T-cell (primary cell): Measurements from ENCODE around the gene SPTAN1. TPM values are rescaled to one million over a fixed set of nuclear protein-coding genes. Genes with fewer than 3 reads are reported as not detected.
"Not testable (repeated sequence)": the region's sequence is repeated elsewhere in the genome, so short reads cannot be mapped to it uniquely, and the experiment has no call there.

Experiments
- ATAC-seq, 4 experiments: fragments of 200-7000 bp in 3 of 4; fragments of 150-1000 bp in 1 of 4; cut with Tn5 transposase; replicated peaks in 1 of 4; 1 replicate in 3 of 4; 2 replicates in 1 of 4; pipeline ENCODE4 v1.10.0; 2021; ENCODE audit warnings: moderate library complexity in 3 of 4, mild to moderate bottlenecking in 2 of 4, moderate number of reproducible peaks in 1 of 4
- CTCF ChIA-PET, 2 donors: fragments of 300-600 bp; sonication (Branson Sonifier 250); formaldehyde crosslinking; loops; one replicate each; lab custom pipeline; 2022; ENCODE audit warnings: antibody characterized with exemption in 2 of 2; lab: Charles Lee
- POLR2A ChIA-PET, 2 donors: fragments of 300-600 bp; sonication (Branson Sonifier 250); formaldehyde crosslinking; loops; one replicate each; lab custom pipeline; 2022; ENCODE audit warnings: antibody characterized with exemption in 2 of 2; lab: Charles Lee
- DNase-seq, 35 experiments: peaks; one replicate each; pipeline versions ENCODE4 v3.0.0 to v3.0.0-alpha.2; 2013 to 2023
- H3K27ac ChIP-seq: one replicate; pipeline ENCODE4 v1.5.1; 2013; ENCODE audit warnings: low read length
- H3K27me3 ChIP-seq, 2 experiments: replicated peaks in 1 of 2; 1 replicate in 1 of 2; 2 replicates in 1 of 2; pipeline versions ENCODE4 v1.6.1 to v1.7.0; 2013; ENCODE audit warnings: low read length in 1 of 2, mixed read lengths in 1 of 2; ENCODE audit not compliant: control insufficient read depth in 2 of 2, insufficient read depth in 2 of 2; ENCODE audit errors: extremely low read depth in 1 of 2
- H3K36me3 ChIP-seq, 2 donors: 1 replicate in 1 of 2; 2 replicates in 1 of 2; pipeline versions ENCODE4 v1.6.1 to v1.7.0; 2013; ENCODE audit warnings: low read length in 1 of 2; ENCODE audit not compliant: control insufficient read depth in 2 of 2, insufficient read depth in 1 of 2; ENCODE audit errors: extremely low read depth in 1 of 2
- H3K4me1 ChIP-seq, 2 experiments: 1 replicate in 1 of 2; 2 replicates in 1 of 2; pipeline versions ENCODE4 v1.6.1 to v1.7.0; 2013; ENCODE audit warnings: low read length in 2 of 2, mixed read lengths in 1 of 2; ENCODE audit not compliant: insufficient read depth in 2 of 2, control insufficient read depth in 1 of 2; ENCODE audit errors: extremely low read depth in 1 of 2
- H3K4me3 ChIP-seq, 2 donors: 1 replicate in 1 of 2; 2 replicates in 1 of 2; pipeline versions ENCODE4 v1.5.1 to v1.7.0; 2013; ENCODE audit warnings: mild to moderate bottlenecking in 2 of 2, low read length in 1 of 2, moderate library complexity in 1 of 2; ENCODE audit not compliant: control insufficient read depth in 1 of 2; ENCODE audit errors: extremely low read depth in 1 of 2
- H3K9me3 ChIP-seq: 2 replicates; pipeline ENCODE4 v1.7.0; 2013
- H3K27ac Mint-ChIP-seq, 2 donors: one replicate each; pipeline ENCODE4 v1.8.0; 2020 to 2021; ENCODE audit warnings: mild to moderate bottlenecking in 2 of 2, mixed read lengths in 2 of 2
- H3K27me3 Mint-ChIP-seq, 2 donors: one replicate each; pipeline ENCODE4 v1.8.0; 2021 to 2022; ENCODE audit warnings: mixed read lengths in 2 of 2
- H3K36me3 Mint-ChIP-seq: one replicate; pipeline ENCODE4 v1.8.0; 2021; ENCODE audit warnings: mixed read lengths
- H3K4me1 Mint-ChIP-seq, 3 donors: one replicate each; pipeline ENCODE4 v1.8.0; 2020 to 2022; ENCODE audit warnings: mixed read lengths in 3 of 3, mild to moderate bottlenecking in 1 of 3
- H3K4me3 Mint-ChIP-seq, 3 donors: one replicate each; pipeline ENCODE4 v1.8.0; 2020 to 2022; ENCODE audit warnings: mild to moderate bottlenecking in 3 of 3, mixed read lengths in 3 of 3, moderate library complexity in 3 of 3
- H3K9me3 Mint-ChIP-seq, 3 donors: one replicate each; pipeline ENCODE4 v1.8.0; 2020 to 2022; ENCODE audit warnings: mixed read lengths in 3 of 3
- WGBS: methylation state at CpG from one replicate; pipeline ENCODE4 v1.1.5; 2013; ENCODE audit warnings: missing lambda C conversion rate; ENCODE audit not compliant: insufficient coverage; 5-methylcytosine and 5-hydroxymethylcytosine counted together
- total RNA-seq, 35 experiments: library from RNA in 6 of 35; stranded (reverse) in 6 of 35; fragments of 120-200 nt in 1 of 35; gene quantifications; one replicate each; pipeline versions ENCODE4 v1.2.1 to v1.2.4 and lab custom pipeline; 2013 to 2026

The SPTAN1 gene
- total RNA-seq, 5 donors from 2014 or later (not counting 1 experiment from before 2014, with no cell fraction given) = 446 to 594 (median 461) TPM

DNA sequence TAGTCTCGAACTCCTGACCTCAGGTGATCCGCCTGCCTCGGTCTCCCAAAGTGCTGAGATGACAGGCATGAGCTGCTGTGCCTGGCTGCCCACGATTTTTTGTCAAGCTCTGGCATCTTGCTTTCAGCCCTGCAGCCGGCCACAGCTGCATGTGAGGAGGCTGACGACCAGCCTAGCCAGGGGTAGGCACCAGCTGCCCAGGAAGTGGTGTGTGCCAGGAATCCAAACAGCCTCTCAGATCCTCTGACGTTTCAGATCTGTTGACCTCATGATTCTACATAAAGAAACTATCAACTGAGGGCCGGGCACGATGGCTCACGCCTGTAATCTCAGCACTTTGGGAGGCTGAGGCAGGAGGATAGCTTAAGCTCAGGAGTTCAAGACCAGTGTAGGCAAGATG is 85.3 kb downstream of the SPTAN1 start:
- Mint-ChIP-seq H3K9me3 (no peaks in the 10 kb centered on the region), H3K4me3 (no peak overlapping the region), H3K36me3 (peaks cover 4% of the 10 kb centered on the region), H3K27ac (no peak overlapping the region), H3K4me1 (no peaks in the 10 kb centered on the region), H3K27me3 (no peaks in the 10 kb centered on the region)
- WGBS = 80% methylated on average over 6 of the region's 10 CpGs
- peaks cover 3 to 17% of the 10 kb centered on the region in 2 donors for H3K36me3 ChIP-seq
- H3K27me3 ChIP-seq = no peaks in the 10 kb centered on the region
- H3K4me3 ChIP-seq = no peak overlapping the region
- H3K4me1 ChIP-seq = no peaks in the 10 kb centered on the region
- ATAC-seq (no peak), DNase-seq (no peak)
- no peak overlapping the region for H3K27ac ChIP-seq
- H3K9me3 ChIP-seq = no peaks in the 10 kb centered on the region
- ChIA-PET CTCF (no interaction called here), POLR2A (interaction anchor here in 1 of 2 donors (0.6 kb wide), 1 partner anchor 26 kb away, joined by 4 read pairs; no protein-coding TSS in a partner anchor)

GRCh38 chr9:128638580-128638979 is 86.2 kb downstream of the SPTAN1 start:
- CTCF ChIA-PET = interaction anchor here (0.7 kb wide), 2 partner anchors 65 to 1423 kb away, joined by 3 read pairs; no protein-coding TSS in a partner anchor
- Histone ChIP-seq H3K9me3 (no peaks in the 10 kb centered on the region), H3K27me3 (no peaks in the 10 kb centered on the region), H3K36me3 (peaks cover 3 to 8% of the 10 kb centered on the region in 2 donors), H3K4me3 (no peak overlapping the region), H3K27ac (no peak overlapping the region), H3K4me1 (no peaks in the 10 kb centered on the region)
- H3K27ac Mint-ChIP-seq = no peak overlapping the region
- H3K4me1 Mint-ChIP-seq = no peaks in the 10 kb centered on the region
- H3K27me3 Mint-ChIP-seq = no peaks in the 10 kb centered on the region
- no peaks in the 10 kb centered on the region for H3K36me3 Mint-ChIP-seq
- H3K4me3 Mint-ChIP-seq = no peak overlapping the region
- no peak for DNase-seq
- no CpG with 5 or more reads among the region's 4 CpGs for WGBS
- no peaks in the 10 kb centered on the region for H3K9me3 Mint-ChIP-seq
- POLR2A ChIA-PET = interaction anchor here in 1 of 2 donors (0.6 kb wide), 1 partner anchor 288 kb away, joined by 5 read pairs; no protein-coding TSS in a partner anchor
- no peak for ATAC-seq

GRCh38 chr9:128640603-128641002 is 88.2 kb downstream of the SPTAN1 start:
- ChIA-PET POLR2A (no interaction called here), CTCF (no interaction called here)
- H3K4me1 Mint-ChIP-seq = no peaks in the 10 kb centered on the region
- no peak overlapping the region for H3K4me3 ChIP-seq
- H3K36me3 Mint-ChIP-seq = no peaks in the 10 kb centered on the region
- H3K27me3 ChIP-seq = no peaks in the 10 kb centered on the region
- no peaks in the 10 kb centered on the region for H3K9me3 Mint-ChIP-seq
- H3K27me3 Mint-ChIP-seq = no peaks in the 10 kb centered on the region
- ATAC-seq (no peak), DNase-seq (no peak)
- H3K4me1 ChIP-seq = no peaks in the 10 kb centered on the region
- peaks cover 0 to 3% of the 10 kb centered on the region in 2 donors for H3K36me3 ChIP-seq
- H3K9me3 ChIP-seq = no peaks in the 10 kb centered on the region
- no peak overlapping the region for H3K27ac ChIP-seq
- 97% methylated on average over 16 of the region's 18 CpGs for WGBS
- H3K27ac Mint-ChIP-seq = no peak overlapping the region
- no peak overlapping the region for H3K4me3 Mint-ChIP-seq

- no peak for DNase-seq
- Histone ChIP-seq H3K27me3 (no peaks in the 10 kb centered on the region), H3K9me3 (no peaks in the 10 kb centered on the region), H3K27ac (no peak overlapping the region), H3K4me3 (no peak overlapping the region), H3K4me1 (no peaks in the 10 kb centered on the region), H3K36me3 (peaks cover 0 to 3% of the 10 kb centered on the region in 2 donors)
- ChIA-PET POLR2A (no interaction called here), CTCF (no interaction called here)
- H3K27me3 Mint-ChIP-seq = no peaks in the 10 kb centered on the region
- H3K9me3 Mint-ChIP-seq = no peaks in the 10 kb centered on the region
- no peak overlapping the region for H3K27ac Mint-ChIP-seq
- no peak overlapping the region for H3K4me3 Mint-ChIP-seq
- no peaks in the 10 kb centered on the region for H3K36me3 Mint-ChIP-seq
- WGBS = 93% methylated on average over 6 of the region's 12 CpGs
- no peak for ATAC-seq
- H3K4me1 Mint-ChIP-seq = no peaks in the 10 kb centered on the region
Measured at GRCh38 chr9:128642675-128643245, 90.4 kb downstream of the SPTAN1 start.

DNA sequence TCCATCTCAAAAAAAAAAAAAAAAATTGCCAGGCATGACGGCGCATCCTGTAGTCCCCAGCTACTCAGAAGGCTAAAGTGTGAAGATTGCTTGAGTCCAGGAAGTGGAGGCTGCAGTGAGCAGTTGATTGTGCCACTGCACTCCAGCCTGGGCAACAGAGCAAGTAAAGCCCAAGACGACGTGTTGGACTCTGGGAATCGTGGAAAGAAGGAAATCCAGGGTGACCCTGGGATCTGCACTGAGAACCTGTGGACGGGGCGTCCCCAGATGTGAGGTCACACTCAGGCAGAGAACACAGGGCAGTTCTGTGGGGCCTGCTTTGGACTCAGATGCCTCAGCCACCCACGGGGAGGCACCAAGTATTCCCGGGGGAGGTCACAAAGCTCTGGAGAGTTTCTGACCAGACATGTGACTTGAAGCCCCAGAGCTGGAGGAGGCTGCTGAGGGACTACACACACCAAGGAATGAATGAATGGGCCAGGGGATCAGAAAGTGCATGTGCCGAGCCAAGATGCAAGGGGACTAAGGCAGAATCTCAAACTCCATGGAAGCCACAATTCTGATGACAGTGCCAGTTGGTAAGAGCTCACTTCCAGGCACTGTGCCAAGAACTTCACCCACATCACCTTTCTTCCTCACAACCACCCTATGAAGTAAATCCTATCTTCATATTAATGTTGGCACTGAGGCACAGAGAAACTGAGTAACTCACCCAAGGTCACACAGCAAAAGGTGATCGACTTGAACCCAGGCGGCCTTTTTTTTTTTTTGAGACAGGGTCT is 91.3 kb downstream of the SPTAN1 start:
- H3K9me3 Mint-ChIP-seq = no peaks in the 10 kb centered on the region
- H3K36me3 ChIP-seq = peaks cover 0 to 3% of the 10 kb centered on the region in 2 donors
- no peaks in the 10 kb centered on the region for H3K27me3 Mint-ChIP-seq
- no peak overlapping the region for H3K4me3 Mint-ChIP-seq
- no peaks in the 10 kb centered on the region for H3K9me3 ChIP-seq
- DNase-seq = no peak
- H3K27ac ChIP-seq = no peak overlapping the region
- no peaks in the 10 kb centered on the region for H3K4me1 Mint-ChIP-seq
- 84% methylated on average over 8 of the region's 12 CpGs for WGBS
- ChIA-PET POLR2A (no interaction called here), CTCF (no interaction called here)
- no peaks in the 10 kb centered on the region for H3K36me3 Mint-ChIP-seq
- no peaks in the 10 kb centered on the region for H3K27me3 ChIP-seq
- H3K4me1 ChIP-seq = no peaks in the 10 kb centered on the region
- H3K4me3 ChIP-seq = no peak overlapping the region
- no peak for ATAC-seq
- H3K27ac Mint-ChIP-seq = no peak overlapping the region

- H3K27ac ChIP-seq, H3K27ac Mint-ChIP-seq, H3K9me3 ChIP-seq, H3K9me3 Mint-ChIP-seq, H3K36me3 ChIP-seq, H3K4me3 Mint-ChIP-seq, H3K27me3 ChIP-seq, H3K36me3 Mint-ChIP-seq, H3K4me3 ChIP-seq, H3K4me1 ChIP-seq, H3K4me1 Mint-ChIP-seq, H3K27me3 Mint-ChIP-seq, POLR2A ChIA-PET: not testable (repeated sequence)
- peak; percentile 77 to 98 (median 94) for ATAC-seq
- CTCF ChIA-PET = interaction anchor here in 1 of 2 donors (1.2 kb wide), 1 partner anchor 123 kb away, joined by 4 read pairs; no protein-coding TSS in a partner anchor
- 100% methylated on average over 1 of the region's 9 CpGs for WGBS
- peak; percentile 30 to 77 (median 64) for DNase-seq
Measured at GRCh38 chr9:128648206-128648605, 95.8 kb downstream of the SPTAN1 start.
